PC-3 (cell line): ENCODE measurements around the gene SOX30. TPM values are rescaled to one million over a fixed set of nuclear protein-coding genes. Genes with fewer than 3 reads are reported as not detected.
"Not testable (repeated sequence)": the region's sequence is repeated elsewhere in the genome, so short reads cannot be mapped to it uniquely, and the experiment has no call there.

Source experiments
- ATAC-seq: fragments of 200-7000 bp; cut with Tn5 transposase; 2 replicates; pipeline ENCODE4 v1.9.1; 2020; ENCODE audit warnings: mild to moderate bottlenecking, moderate library complexity
- Bru-seq: library from RNA; stranded (reverse); fragments of 400-500 nt; gene quantifications from one replicate; lab custom pipeline; 2021; lab: Mats Ljungman, UMichigan
- BruChase-seq, 2 experiments: library from RNA; stranded (reverse); fragments of 400-500 nt; gene quantifications; one replicate each; lab custom pipeline; 2021; lab: Mats Ljungman, UMichigan
- BruUV-seq: library from RNA; stranded (reverse); fragments of 400-500 nt; replicated peaks from 2 replicates; lab custom pipeline; 2021; lab: Mats Ljungman, UMichigan
- CTCF ChIA-PET: fragments of 300-600 bp; sonication (Branson Sonifier 250); formaldehyde crosslinking; loops from one replicate; lab custom pipeline; 2022; ENCODE audit warnings: antibody characterized with exemption; lab: Charles Lee
- POLR2A ChIA-PET: fragments of 300-600 bp; sonication (Branson Sonifier 250); formaldehyde crosslinking; loops from one replicate; lab custom pipeline; 2022; ENCODE audit warnings: antibody characterized with exemption; ENCODE audit not compliant: unreplicated experiment; lab: Charles Lee
- DNase-seq: peaks from one replicate; pipeline ENCODE4 v3.0.0-alpha.2; 2015
- H2AFZ ChIP-seq: fragments of 300-600 bp; sonication (generic); 2 replicates; pipeline ENCODE4 v1.6.0; 2016; ENCODE audit warnings: antibody characterized with exemption, low read length
- H3F3A ChIP-seq: fragments of 300-600 bp; sonication (generic); one replicate; pipeline ENCODE4 v1.6.0; 2017; ENCODE audit warnings: antibody characterized with exemption, low read length, control low read depth, mild to moderate bottlenecking; ENCODE audit not compliant: unreplicated experiment
- H3K27ac ChIP-seq: fragments of 300-600 bp; sonication (generic); 2 replicates; pipeline ENCODE4 v1.5.1; 2016; ENCODE audit warnings: mild to moderate bottlenecking, low read length
- H3K27me3 ChIP-seq: fragments of 300-600 bp; sonication (generic); 2 replicates; pipeline ENCODE4 v1.6.1; 2016; ENCODE audit warnings: low read length, mixed read lengths
- H3K36me3 ChIP-seq: fragments of 300-600 bp; sonication (generic); 2 replicates; pipeline ENCODE4 v1.6.1; 2016; ENCODE audit warnings: low read depth, mixed run types, low read length, mixed read lengths
- H3K4me1 ChIP-seq: fragments of 300-600 bp; sonication (generic); 2 replicates; pipeline ENCODE4 v1.5.1; 2016; ENCODE audit warnings: low read length; ENCODE audit not compliant: insufficient read depth
- H3K4me2 ChIP-seq: fragments of 300-600 bp; sonication (generic); 2 replicates; pipeline ENCODE4 v1.6.0; 2016; ENCODE audit warnings: low read length
- H3K4me3 ChIP-seq: fragments of 300-600 bp; sonication (generic); 2 replicates; pipeline ENCODE4 v1.5.1; 2016; ENCODE audit warnings: mild to moderate bottlenecking, low read length, mixed read lengths
- H3K79me2 ChIP-seq: fragments of 300-600 bp; sonication (generic); 2 replicates; pipeline ENCODE4 v1.6.1; 2017; ENCODE audit warnings: low read length, mixed read lengths
- H3K9ac ChIP-seq: fragments of 300-600 bp; sonication (generic); 2 replicates; pipeline ENCODE4 v1.6.0; 2016; ENCODE audit warnings: mild to moderate bottlenecking, low read length
- H3K9me2 ChIP-seq: fragments of 300-600 bp; sonication (generic); replicated peaks from 2 replicates; pipeline ENCODE4 v1.6.1; 2016; ENCODE audit warnings: mixed run types, low read length, mixed read lengths
- H3K9me3 ChIP-seq: fragments of 300-600 bp; sonication (generic); 2 replicates; pipeline ENCODE4 v1.6.1; 2016; ENCODE audit warnings: low read length, mixed read lengths
- H4K20me1 ChIP-seq: fragments of 300-600 bp; sonication (generic); 2 replicates; pipeline ENCODE4 v1.6.1; 2016; ENCODE audit warnings: low read length, mixed read lengths
- CTCF ChIP-seq: fragments of 300-600 bp; sonication (generic); conservative IDR thresholded peaks from 2 replicates; pipeline ENCODE4 v1.5.1; 2017; ENCODE audit warnings: antibody characterized with exemption, low read depth, mild to moderate bottlenecking, low read length
- EZH2 ChIP-seq: fragments of 300-600 bp; sonication (generic); IDR thresholded peaks from one replicate; pipeline ENCODE4 v1.6.1; 2017; ENCODE audit warnings: antibody characterized with exemption, mild to moderate bottlenecking, low read length; ENCODE audit not compliant: unreplicated experiment
- EZH2phosphoT487 ChIP-seq: fragments of 300-600 bp; sonication (generic); IDR thresholded peaks from 2 replicates; pipeline ENCODE4 v1.6.1; 2018; ENCODE audit warnings: mild to moderate bottlenecking, antibody characterized with exemption, low read length, borderline replicate concordance
- intact Hi-C: fragments of 100-400 bp; cut with micrococcal nuclease; formaldehyde crosslinking; loops from 2 replicates; pipeline ENCODE4 v1.9.0; 2023
- long read RNA-seq: library from polyadenylated mRNA; unstranded; transcript quantifications from one replicate; pipeline ENCODE4 v2.0.0, GENCODE V29; 2021; ENCODE audit not compliant: unreplicated experiment
- total RNA-seq: library from RNA; depleted of rRNA; stranded (reverse); fragments of >200 nt; gene quantifications from 2 replicates; pipeline ENCODE4 v1.2.3, GENCODE V29; 2014; rRNA removed

Gene SOX30
- total RNA-seq (0.51 TPM in 1 of 2 replicates, not detected in the other), Bru-seq, nascent RNA (percentile 41 among the genes with signal in this experiment), BruChase-seq, experiment 1, labeled RNA remaining after a 6-hour chase (percentile 43 among the genes with signal in this experiment), BruChase-seq, experiment 2, labeled RNA remaining after a 2-hour chase (percentile 43 among the genes with signal in this experiment)
- long read RNA-seq, partial matches to known transcripts, result 1 of 3 reads
- long read RNA-seq, other reads (novel, unspliced or antisense), result 2 of 3 reads

- ATAC-seq (no peak), DNase-seq (no peak)
- Histone ChIP-seq H4K20me1 (no peaks in the 10 kb centered on the region), H3K9me2 (no peaks in the 10 kb centered on the region), H2AFZ (no peak within 1 kb of the TSS), H3K4me1 (peaks cover 10% of the 10 kb centered on the region), H3F3A (no peaks in the 10 kb centered on the region), H3K4me2 (no peak within 1 kb of the TSS), H3K27me3 (no peaks in the 10 kb centered on the region), H3K27ac (no peak within 1 kb of the TSS), H3K79me2 (no peaks in the 10 kb centered on the region), H3K4me3 (no peak within 1 kb of the TSS), H3K9ac (no peak within 1 kb of the TSS), H3K36me3 (0 out of 2 replicates have a peak, but pooled peaks cover 8% of the 10 kb centered on the region), H3K9me3 (peaks cover 11% of the 10 kb centered on the region)
- no TSS peak for BruUV-seq
- intact Hi-C loops, result no loop called here
- TF ChIP-seq CTCF, result no peak
- TF ChIP-seq EZH2, result no peak
- no peak for TF ChIP-seq EZH2phosphoT487
- POLR2A ChIA-PET, result no interaction called here
- CTCF ChIA-PET, result no interaction called here
These were observed at the start of gene SOX30 for GRCh38 chr5:157652377-157652692. SOX30 (minus strand) TSS chr5:157652438; CDS start chr5:157652078, 360 bp downstream.

- ATAC-seq, H4K20me1 ChIP-seq, H2AFZ ChIP-seq, H3K36me3 ChIP-seq, H3K27ac ChIP-seq, H3K4me1 ChIP-seq, H3K4me2 ChIP-seq, intact Hi-C loops, H3K9ac ChIP-seq, H3K9me3 ChIP-seq, H3K4me3 ChIP-seq, H3F3A ChIP-seq, CTCF ChIA-PET, BruUV-seq, H3K27me3 ChIP-seq, H3K9me2 ChIP-seq, POLR2A ChIA-PET, DNase-seq, H3K79me2 ChIP-seq: not testable (repeated sequence)
These were observed 46.4 kb upstream of the SOX30 start for GRCh38 chr5:157698674-157699073.

GRCh38 chr5:157696154-157696553 lies 43.9 kb upstream of the SOX30 start:
- DNase-seq, H3K4me3 ChIP-seq, CTCF ChIA-PET, H3K9ac ChIP-seq, H3K36me3 ChIP-seq, H3K27me3 ChIP-seq, H3K27ac ChIP-seq, H2AFZ ChIP-seq, H3K79me2 ChIP-seq, BruUV-seq, ATAC-seq, POLR2A ChIA-PET, H3F3A ChIP-seq, intact Hi-C loops, H3K9me3 ChIP-seq, H3K4me1 ChIP-seq, H3K9me2 ChIP-seq, H3K4me2 ChIP-seq, H4K20me1 ChIP-seq: not testable (repeated sequence)

GRCh38 chr5:157693816-157694215 lies 41.6 kb upstream of the SOX30 start:
- CTCF ChIA-PET, H3F3A ChIP-seq, BruUV-seq, H4K20me1 ChIP-seq, H3K36me3 ChIP-seq, H3K4me3 ChIP-seq, H3K9ac ChIP-seq, H2AFZ ChIP-seq, H3K9me3 ChIP-seq, H3K9me2 ChIP-seq, intact Hi-C loops, H3K4me2 ChIP-seq, DNase-seq, H3K27me3 ChIP-seq, H3K27ac ChIP-seq, H3K79me2 ChIP-seq, ATAC-seq, H3K4me1 ChIP-seq, POLR2A ChIA-PET: not testable (repeated sequence)
